Mesendoderm (in vitro differentiated cells): ENCODE data around the gene SLC39A11.

Experiments
- DNase-seq: peaks from one replicate; pipeline ENCODE4 v3.0.0; 2013
- H2AK5ac ChIP-seq: 2 replicates; pipeline ENCODE4 v1.6.1; 2013; ENCODE audit warnings: low read length, inconsistent platforms
- H2BK120ac ChIP-seq: 2 replicates; pipeline ENCODE4 v1.6.1; 2013; ENCODE audit warnings: low read depth, mild to moderate bottlenecking, low read length, moderate library complexity, mixed read lengths
- H2BK15ac ChIP-seq: replicated peaks from 2 replicates; pipeline ENCODE4 v1.6.1; 2013; ENCODE audit warnings: low read depth, mild to moderate bottlenecking, moderate library complexity
- H2BK5ac ChIP-seq: 2 replicates; pipeline ENCODE4 v1.6.1; 2013; ENCODE audit warnings: low read length, inconsistent platforms
- H3K18ac ChIP-seq: 2 replicates; pipeline ENCODE4 v1.6.1; 2013; ENCODE audit warnings: mild to moderate bottlenecking, low read length, mixed read lengths
- H3K23ac ChIP-seq: one replicate; pipeline ENCODE4 v1.6.1; 2013; ENCODE audit warnings: low read length
- H3K27ac ChIP-seq: 2 replicates; pipeline ENCODE4 v1.5.1; 2013; ENCODE audit warnings: low read depth, mild to moderate bottlenecking, inconsistent platforms, low read length, moderate library complexity
- H3K27me3 ChIP-seq: 2 replicates; pipeline ENCODE4 v1.6.1; 2013; ENCODE audit warnings: low read length, control low read depth, mild to moderate bottlenecking, inconsistent platforms; ENCODE audit not compliant: insufficient read depth, poor library complexity
- H3K36me3 ChIP-seq: 2 replicates; pipeline ENCODE4 v1.6.1; 2013; ENCODE audit warnings: low read length, inconsistent platforms; ENCODE audit not compliant: control insufficient read depth, insufficient read depth
- H3K4ac ChIP-seq: one replicate; pipeline ENCODE4 v1.6.1; 2013; ENCODE audit warnings: low read depth, mild to moderate bottlenecking, low read length, moderate library complexity
- H3K4me1 ChIP-seq: 2 replicates; pipeline ENCODE4 v1.6.1; 2013; ENCODE audit warnings: low read depth, low read length, inconsistent platforms; ENCODE audit not compliant: control insufficient read depth
- H3K4me2 ChIP-seq: 2 replicates; pipeline ENCODE4 v1.6.1; 2013; ENCODE audit warnings: low read length
- H3K4me3 ChIP-seq: 2 replicates; pipeline ENCODE4 v1.5.1; 2013; ENCODE audit warnings: mild to moderate bottlenecking, low read length
- H3K56ac ChIP-seq: one replicate; pipeline ENCODE4 v1.6.1; 2013; ENCODE audit warnings: low read length
- H3K79me1 ChIP-seq: 2 replicates; pipeline ENCODE4 v1.6.1; 2013; ENCODE audit warnings: low read length, inconsistent platforms
- H3K79me2 ChIP-seq: 2 replicates; pipeline ENCODE4 v1.6.1; 2013; ENCODE audit warnings: mild to moderate bottlenecking, low read length; ENCODE audit not compliant: control insufficient read depth, insufficient read depth
- H3K9ac ChIP-seq: 2 replicates; pipeline ENCODE4 v1.6.1; 2013; ENCODE audit warnings: low read length, inconsistent platforms
- H4K5ac ChIP-seq: one replicate; pipeline ENCODE4 v1.6.1; 2013; ENCODE audit warnings: low read length
- H4K8ac ChIP-seq: one replicate; pipeline ENCODE4 v1.6.1; 2013; ENCODE audit warnings: low read depth, mild to moderate bottlenecking, control low read depth, low read length, moderate library complexity
- WGBS: extraction: QIAGEN DNeasy Blood & Tissue Kit; methylation state at CpG from one replicate; pipeline ENCODE4 v1.1.7; 2013; ENCODE audit warnings: low lambda C conversion rate, missing lambda C conversion rate; ENCODE audit not compliant: insufficient coverage; ENCODE audit errors: extremely low coverage; 5-methylcytosine and 5-hydroxymethylcytosine counted together

Gene SLC39A11

DNA sequence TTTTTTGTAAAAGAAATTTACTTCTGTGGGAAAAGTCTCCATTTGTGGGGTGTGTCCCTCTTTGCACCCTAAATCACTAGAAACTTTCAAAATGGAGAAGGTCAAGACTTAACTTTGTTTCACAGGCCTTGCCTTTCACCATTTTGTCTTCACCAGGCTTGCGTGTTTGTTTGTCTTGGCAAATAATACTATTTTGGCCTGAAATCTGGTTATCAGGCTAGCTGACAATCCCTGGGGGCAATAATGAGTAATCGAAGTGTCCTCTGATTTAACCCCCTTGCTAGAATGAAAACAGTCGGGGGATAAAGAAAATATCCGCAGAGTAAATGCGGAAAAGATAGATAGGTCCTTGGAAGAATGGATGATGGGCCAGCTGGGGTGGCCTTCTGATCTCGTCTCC, 34.5 kb downstream of the SLC39A11 start:
- Histone ChIP-seq H3K9ac (no peak overlapping the region), H3K23ac (no peak overlapping the region), H3K18ac (no peak overlapping the region), H3K79me2 (no peaks in the 10 kb centered on the region), H2BK15ac (no peak overlapping the region), H2AK5ac (no peak overlapping the region), H3K4me3 (no peak overlapping the region), H4K8ac (no peak overlapping the region), H3K4me2 (no peak overlapping the region), H3K56ac (no peak overlapping the region), H4K5ac (no peak overlapping the region), H3K36me3 (no peaks in the 10 kb centered on the region), H3K27ac (no peak overlapping the region), H2BK5ac (no peak overlapping the region), H3K4me1 (no peaks in the 10 kb centered on the region), H2BK120ac (no peak overlapping the region), H3K27me3 (no peaks in the 10 kb centered on the region), H3K79me1 (no peaks in the 10 kb centered on the region), H3K4ac (no peak overlapping the region)
- WGBS: no CpG with 5 or more reads among the region's 6 CpGs
- DNase-seq: no peak

DNA sequence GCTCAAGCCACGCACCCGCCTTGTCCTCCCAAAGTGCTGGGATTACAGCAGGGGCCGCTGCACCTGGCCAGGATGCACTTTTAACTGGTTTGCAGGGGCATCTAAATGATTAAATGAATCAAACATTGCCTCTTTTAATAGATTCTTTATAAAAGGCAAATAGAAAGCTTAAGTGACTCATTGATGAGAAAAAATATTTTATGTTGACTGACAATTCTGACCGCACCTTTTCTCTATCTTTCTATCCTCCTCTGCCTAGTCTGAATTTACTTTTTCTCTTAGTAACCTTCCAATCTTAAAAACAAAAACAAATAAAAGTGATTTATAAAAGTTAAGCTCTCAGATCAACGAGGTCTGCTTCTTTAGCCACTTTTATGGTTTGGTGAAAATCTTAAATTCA, 35.3 kb downstream of the SLC39A11 start:
- no peak overlapping the region for H3K23ac ChIP-seq
- H3K4me3 ChIP-seq: no peak overlapping the region
- H3K79me1 ChIP-seq: no peaks in the 10 kb centered on the region
- H3K18ac ChIP-seq: no peak overlapping the region
- H3K4ac ChIP-seq: no peak overlapping the region
- no peak overlapping the region for H4K8ac ChIP-seq
- no peak overlapping the region for H2BK15ac ChIP-seq
- no CpG with 5 or more reads among the region's 5 CpGs for WGBS
- no peak overlapping the region for H2AK5ac ChIP-seq
- H3K27me3 ChIP-seq: no peaks in the 10 kb centered on the region
- DNase-seq: no peak
- H3K4me2 ChIP-seq: no peak overlapping the region
- H3K79me2 ChIP-seq: no peaks in the 10 kb centered on the region
- no peak overlapping the region for H3K27ac ChIP-seq
- H3K4me1 ChIP-seq: no peaks in the 10 kb centered on the region
- H3K56ac ChIP-seq: no peak overlapping the region
- H3K36me3 ChIP-seq: no peaks in the 10 kb centered on the region
- H4K5ac ChIP-seq: no peak overlapping the region
- H3K9ac ChIP-seq: no peak overlapping the region
- H2BK120ac ChIP-seq: no peak overlapping the region
- H2BK5ac ChIP-seq: no peak overlapping the region

DNA sequence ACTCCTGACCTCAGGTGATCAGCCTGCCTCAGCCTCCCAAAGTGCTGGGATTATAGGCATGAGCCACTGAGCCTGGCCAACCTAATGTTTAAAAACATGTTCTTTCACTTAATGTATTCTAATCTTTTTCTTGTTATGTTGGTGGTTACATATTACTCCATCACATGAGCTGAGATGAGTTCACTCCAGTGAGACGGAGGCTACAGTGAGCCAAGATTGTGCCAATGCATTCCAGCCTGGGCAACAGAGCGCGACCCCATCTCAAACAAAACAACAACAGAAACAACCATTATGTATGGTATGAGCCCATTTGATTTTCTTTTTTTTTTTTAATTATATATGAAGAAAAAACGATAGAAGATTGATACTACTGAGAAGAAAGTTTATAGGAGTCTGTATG, 39.6 kb downstream of the SLC39A11 start:
- Histone ChIP-seq H3K9ac (no peak overlapping the region), H3K79me2 (no peaks in the 10 kb centered on the region), H3K4me2 (no peak overlapping the region), H3K23ac (no peak overlapping the region), H3K18ac (no peak overlapping the region), H4K5ac (no peak overlapping the region), H3K4me3 (no peak overlapping the region), H2AK5ac (no peak overlapping the region), H2BK15ac (no peak overlapping the region), H3K4me1 (no peaks in the 10 kb centered on the region), H3K36me3 (no peaks in the 10 kb centered on the region), H4K8ac (no peak overlapping the region), H3K56ac (no peak overlapping the region), H3K27ac (no peak overlapping the region), H3K27me3 (no peaks in the 10 kb centered on the region), H2BK5ac (no peak overlapping the region), H3K79me1 (no peaks in the 10 kb centered on the region), H2BK120ac (no peak overlapping the region), H3K4ac (no peak overlapping the region)
- no peak for DNase-seq
- no CpG with 5 or more reads among the region's 4 CpGs for WGBS

DNA sequence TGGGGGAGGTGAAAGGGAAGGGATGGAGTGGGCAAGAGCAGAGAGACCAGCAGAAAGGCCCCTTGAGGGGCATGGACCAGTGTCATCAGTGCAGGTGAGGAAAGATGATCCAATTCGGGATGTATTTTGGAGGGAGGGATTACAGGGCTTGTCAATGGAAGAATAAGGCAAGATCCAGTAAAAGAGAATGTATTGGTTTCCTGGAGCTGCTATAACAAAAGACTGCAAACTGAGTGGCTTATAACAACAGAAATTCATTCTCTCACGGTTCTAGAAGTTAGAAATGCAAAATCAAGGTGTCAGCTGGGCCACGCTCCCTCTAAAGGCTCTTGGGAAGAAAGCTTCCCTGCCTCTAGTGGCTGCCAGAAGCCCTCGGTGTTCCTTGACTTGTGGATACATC, 41.7 kb downstream of the SLC39A11 start:
- Histone ChIP-seq H4K8ac (no peak overlapping the region), H3K18ac (no peak overlapping the region), H3K79me1 (no peaks in the 10 kb centered on the region), H2BK5ac (no peak overlapping the region), H3K9ac (no peak overlapping the region), H2BK15ac (no peak overlapping the region), H3K79me2 (no peaks in the 10 kb centered on the region), H3K27me3 (no peaks in the 10 kb centered on the region), H3K56ac (no peak overlapping the region), H3K4ac (no peak overlapping the region), H3K4me1 (no peaks in the 10 kb centered on the region), H2AK5ac (no peak overlapping the region), H2BK120ac (no peak overlapping the region), H3K27ac (no peak overlapping the region), H3K4me2 (no peak overlapping the region), H4K5ac (no peak overlapping the region), H3K4me3 (no peak overlapping the region), H3K23ac (no peak overlapping the region), H3K36me3 (no peaks in the 10 kb centered on the region)
- DNase-seq: no peak
- WGBS: no CpG with 5 or more reads among the region's 4 CpGs

DNA sequence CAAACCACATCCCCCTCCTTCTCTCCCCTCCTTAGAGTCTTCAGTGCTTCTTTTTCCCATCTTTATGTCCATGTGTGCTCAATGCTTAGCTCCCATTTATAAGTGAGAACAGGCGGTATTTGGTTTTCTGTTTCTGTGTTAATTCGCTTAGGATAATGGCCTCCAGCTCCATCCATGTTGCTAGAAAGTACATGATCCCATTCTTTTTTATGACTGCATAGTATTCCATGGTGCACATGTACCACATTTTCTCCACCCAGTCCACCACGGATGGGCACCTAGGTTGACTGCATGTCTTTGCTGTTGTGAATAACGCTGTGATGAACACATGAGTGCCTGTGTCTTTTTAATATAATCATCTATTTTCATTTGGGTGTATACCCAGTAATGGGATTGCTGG, 44.3 kb downstream of the SLC39A11 start:
- Histone ChIP-seq H4K5ac (no peak overlapping the region), H3K23ac (no peak overlapping the region), H2BK15ac (no peak overlapping the region), H3K4ac (no peak overlapping the region), H3K56ac (no peak overlapping the region), H3K36me3 (no peaks in the 10 kb centered on the region), H3K27me3 (no peaks in the 10 kb centered on the region), H2BK120ac (no peak overlapping the region), H2AK5ac (no peak overlapping the region), H4K8ac (no peak overlapping the region), H3K9ac (no peak overlapping the region), H3K79me2 (no peaks in the 10 kb centered on the region), H3K18ac (no peak overlapping the region), H3K4me1 (no peaks in the 10 kb centered on the region), H3K27ac (no peak overlapping the region), H3K4me2 (no peak overlapping the region), H3K79me1 (no peaks in the 10 kb centered on the region), H2BK5ac (no peak overlapping the region), H3K4me3 (no peak overlapping the region)
- DNase-seq: no peak
- no CpG with 5 or more reads among the region's 4 CpGs for WGBS

DNA sequence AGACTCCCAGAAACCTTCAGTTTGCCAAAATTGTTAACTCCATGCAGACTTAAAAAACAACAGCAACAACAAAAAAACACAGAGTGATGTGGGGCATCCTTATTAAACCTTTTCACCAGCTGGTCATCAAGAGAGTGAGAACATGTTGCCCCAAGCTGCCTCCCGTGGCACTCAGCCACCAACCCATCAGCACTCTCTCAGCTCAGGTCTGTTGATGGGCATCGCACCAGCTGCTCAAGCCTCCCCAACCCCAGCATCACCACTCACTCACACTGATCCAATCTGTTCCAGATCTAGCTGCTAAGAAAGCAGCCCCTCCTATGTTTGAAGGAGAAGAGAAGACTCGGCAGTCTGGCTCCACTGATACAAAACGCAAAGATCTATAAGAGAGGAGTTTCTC, 46.8 kb downstream of the SLC39A11 start:
- Histone ChIP-seq H3K56ac (no peak overlapping the region), H3K4me3 (no peak overlapping the region), H4K5ac (no peak overlapping the region), H3K4me2 (no peak overlapping the region), H3K27me3 (no peaks in the 10 kb centered on the region), H3K18ac (no peak overlapping the region), H2BK15ac (no peak overlapping the region), H3K79me2 (no peaks in the 10 kb centered on the region), H2AK5ac (no peak overlapping the region), H3K27ac (no peak overlapping the region), H3K79me1 (no peaks in the 10 kb centered on the region), H3K9ac (no peak overlapping the region), H3K36me3 (no peaks in the 10 kb centered on the region), H3K23ac (no peak overlapping the region), H2BK120ac (no peak overlapping the region), H3K4ac (no peak overlapping the region), H3K4me1 (no peaks in the 10 kb centered on the region), H2BK5ac (no peak overlapping the region), H4K8ac (no peak overlapping the region)
- WGBS: no CpG with 5 or more reads among the region's 4 CpGs
- DNase-seq: no peak
